Measurements from ENCODE around the gene TRNT1.

Gene TRNT1

GRCh38 chr3:3160826-3161225, 34.1 kb downstream of the TRNT1 start:
- no peak for TF ChIP-seq TAF1 (IDR thresholded peaks at IDR 0.05; ENCODE audit: low read depth)
- TF ChIP-seq EP300 (IDR thresholded peaks at IDR 0.05; ENCODE audit: borderline replicate concordance): no peak
- no peak for TF ChIP-seq ZBTB7A (IDR thresholded peaks at IDR 0.05; ENCODE audit: low read depth)
- TF ChIP-seq RAD21 (IDR thresholded peaks at IDR 0.05; ENCODE audit: low read depth): no peak
- TF ChIP-seq TEAD4 (IDR thresholded peaks at IDR 0.05): no peak
- TF ChIP-seq YY1 (IDR thresholded peaks at IDR 0.05; ENCODE audit: low read depth): no peak
- TF ChIP-seq USF1 (IDR thresholded peaks at IDR 0.05): no peak
- TF ChIP-seq REST (IDR thresholded peaks at IDR 0.05; ENCODE audit: low read depth): no peak
- no peak for TF ChIP-seq NFIC (IDR thresholded peaks at IDR 0.05)
- no peak for TF ChIP-seq CEBPB (IDR thresholded peaks at IDR 0.05)
- no peak for TF ChIP-seq EGR1 (IDR thresholded peaks at IDR 0.05)
- no peak for TF ChIP-seq TCF12 (IDR thresholded peaks at IDR 0.05; ENCODE audit: low read depth)
- no peak for TF ChIP-seq CREB1 (IDR thresholded peaks at IDR 0.05; ENCODE audit: low read depth)
- TF ChIP-seq FOXM1 (IDR thresholded peaks at IDR 0.05; ENCODE audit: borderline replicate concordance, low read depth): no peak
- no peak for TF ChIP-seq MAX (IDR thresholded peaks at IDR 0.05)

GRCh38 chr3:3165241-3165640, 38.5 kb downstream of the TRNT1 start:
- TF ChIP-seq EP300 (IDR thresholded peaks at IDR 0.05; ENCODE audit: borderline replicate concordance) (no peak), EGR1 (IDR thresholded peaks at IDR 0.05) (no peak), CREB1 (IDR thresholded peaks at IDR 0.05; ENCODE audit: low read depth) (no peak), ZBTB7A (IDR thresholded peaks at IDR 0.05; ENCODE audit: low read depth) (no peak), FOXM1 (IDR thresholded peaks at IDR 0.05; ENCODE audit: borderline replicate concordance, low read depth) (no peak), TAF1 (IDR thresholded peaks at IDR 0.05; ENCODE audit: low read depth) (no peak), MAX (IDR thresholded peaks at IDR 0.05) (no peak), USF1 (IDR thresholded peaks at IDR 0.05) (no peak), TEAD4 (IDR thresholded peaks at IDR 0.05) (no peak)

GRCh38 chr3:3165650-3166049, 38.9 kb downstream of the TRNT1 start:
- TF ChIP-seq EP300 (IDR thresholded peaks at IDR 0.05; ENCODE audit: borderline replicate concordance): no peak
- no peak for TF ChIP-seq FOXM1 (IDR thresholded peaks at IDR 0.05; ENCODE audit: borderline replicate concordance, low read depth)
- TF ChIP-seq RAD21 (IDR thresholded peaks at IDR 0.05; ENCODE audit: low read depth): no peak
- no peak for TF ChIP-seq NFIC (IDR thresholded peaks at IDR 0.05)
- no peak for TF ChIP-seq TCF12 (IDR thresholded peaks at IDR 0.05; ENCODE audit: low read depth)
- TF ChIP-seq CREB1 (IDR thresholded peaks at IDR 0.05; ENCODE audit: low read depth): no peak
- TF ChIP-seq CEBPB (IDR thresholded peaks at IDR 0.05): no peak
- no peak for TF ChIP-seq ZBTB7A (IDR thresholded peaks at IDR 0.05; ENCODE audit: low read depth)
- no peak for TF ChIP-seq USF1 (IDR thresholded peaks at IDR 0.05)
- TF ChIP-seq TEAD4 (IDR thresholded peaks at IDR 0.05): no peak
- TF ChIP-seq MAX (IDR thresholded peaks at IDR 0.05): no peak
- no peak for TF ChIP-seq EGR1 (IDR thresholded peaks at IDR 0.05)
- TF ChIP-seq YY1 (IDR thresholded peaks at IDR 0.05; ENCODE audit: low read depth): no peak
- no peak for TF ChIP-seq REST (IDR thresholded peaks at IDR 0.05; ENCODE audit: low read depth)
- TF ChIP-seq TAF1 (IDR thresholded peaks at IDR 0.05; ENCODE audit: low read depth): no peak

GRCh38 chr3:3170998-3171397, 44.3 kb downstream of the TRNT1 start:
- TF ChIP-seq EP300 (IDR thresholded peaks at IDR 0.05; ENCODE audit: borderline replicate concordance) (no peak), REST (IDR thresholded peaks at IDR 0.05; ENCODE audit: low read depth) (no peak), RAD21 (IDR thresholded peaks at IDR 0.05; ENCODE audit: low read depth) (no peak), YY1 (IDR thresholded peaks at IDR 0.05; ENCODE audit: low read depth) (no peak), TCF12 (IDR thresholded peaks at IDR 0.05; ENCODE audit: low read depth) (no peak), CREB1 (IDR thresholded peaks at IDR 0.05; ENCODE audit: low read depth) (no peak)

Data from Ishikawa (cell line).